PC-3 (cell line): ENCODE data around the gene SSX5. TPM values are rescaled to one million over a fixed set of nuclear protein-coding genes. Genes with fewer than 3 reads are reported as not detected.
"Not testable (repeated sequence)": the region's sequence is repeated elsewhere in the genome, so short reads cannot be mapped to it uniquely, and the experiment has no call there.

Experiments
- ATAC-seq: fragments of 200-7000 bp; cut with Tn5 transposase; 2 replicates; pipeline ENCODE4 v1.9.1; 2020; ENCODE audit warnings: mild to moderate bottlenecking, moderate library complexity
- BruUV-seq: library from RNA; stranded (reverse); fragments of 400-500 nt; replicated peaks from 2 replicates; lab custom pipeline; 2021; lab: Mats Ljungman, UMichigan
- CTCF ChIA-PET: fragments of 300-600 bp; sonication (Branson Sonifier 250); formaldehyde crosslinking; loops from one replicate; lab custom pipeline; 2022; ENCODE audit warnings: antibody characterized with exemption; lab: Charles Lee
- POLR2A ChIA-PET: fragments of 300-600 bp; sonication (Branson Sonifier 250); formaldehyde crosslinking; loops from one replicate; lab custom pipeline; 2022; ENCODE audit warnings: antibody characterized with exemption; ENCODE audit not compliant: unreplicated experiment; lab: Charles Lee
- DNase-seq: peaks from one replicate; pipeline ENCODE4 v3.0.0-alpha.2; 2015
- H2AFZ ChIP-seq: fragments of 300-600 bp; sonication (generic); 2 replicates; pipeline ENCODE4 v1.6.0; 2016; ENCODE audit warnings: antibody characterized with exemption, low read length
- H3F3A ChIP-seq: fragments of 300-600 bp; sonication (generic); one replicate; pipeline ENCODE4 v1.6.0; 2017; ENCODE audit warnings: antibody characterized with exemption, low read length, control low read depth, mild to moderate bottlenecking; ENCODE audit not compliant: unreplicated experiment
- H3K27ac ChIP-seq: fragments of 300-600 bp; sonication (generic); 2 replicates; pipeline ENCODE4 v1.5.1; 2016; ENCODE audit warnings: mild to moderate bottlenecking, low read length
- H3K27me3 ChIP-seq: fragments of 300-600 bp; sonication (generic); 2 replicates; pipeline ENCODE4 v1.6.1; 2016; ENCODE audit warnings: low read length, mixed read lengths
- H3K36me3 ChIP-seq: fragments of 300-600 bp; sonication (generic); 2 replicates; pipeline ENCODE4 v1.6.1; 2016; ENCODE audit warnings: low read depth, mixed run types, low read length, mixed read lengths
- H3K4me1 ChIP-seq: fragments of 300-600 bp; sonication (generic); 2 replicates; pipeline ENCODE4 v1.5.1; 2016; ENCODE audit warnings: low read length; ENCODE audit not compliant: insufficient read depth
- H3K4me2 ChIP-seq: fragments of 300-600 bp; sonication (generic); 2 replicates; pipeline ENCODE4 v1.6.0; 2016; ENCODE audit warnings: low read length
- H3K4me3 ChIP-seq: fragments of 300-600 bp; sonication (generic); 2 replicates; pipeline ENCODE4 v1.5.1; 2016; ENCODE audit warnings: mild to moderate bottlenecking, low read length, mixed read lengths
- H3K79me2 ChIP-seq: fragments of 300-600 bp; sonication (generic); 2 replicates; pipeline ENCODE4 v1.6.1; 2017; ENCODE audit warnings: low read length, mixed read lengths
- H3K9ac ChIP-seq: fragments of 300-600 bp; sonication (generic); 2 replicates; pipeline ENCODE4 v1.6.0; 2016; ENCODE audit warnings: mild to moderate bottlenecking, low read length
- H3K9me2 ChIP-seq: fragments of 300-600 bp; sonication (generic); replicated peaks from 2 replicates; pipeline ENCODE4 v1.6.1; 2016; ENCODE audit warnings: mixed run types, low read length, mixed read lengths
- H3K9me3 ChIP-seq: fragments of 300-600 bp; sonication (generic); 2 replicates; pipeline ENCODE4 v1.6.1; 2016; ENCODE audit warnings: low read length, mixed read lengths
- H4K20me1 ChIP-seq: fragments of 300-600 bp; sonication (generic); 2 replicates; pipeline ENCODE4 v1.6.1; 2016; ENCODE audit warnings: low read length, mixed read lengths
- CTCF ChIP-seq: fragments of 300-600 bp; sonication (generic); conservative IDR thresholded peaks from 2 replicates; pipeline ENCODE4 v1.5.1; 2017; ENCODE audit warnings: antibody characterized with exemption, low read depth, mild to moderate bottlenecking, low read length
- EZH2 ChIP-seq: fragments of 300-600 bp; sonication (generic); IDR thresholded peaks from one replicate; pipeline ENCODE4 v1.6.1; 2017; ENCODE audit warnings: antibody characterized with exemption, mild to moderate bottlenecking, low read length; ENCODE audit not compliant: unreplicated experiment
- EZH2phosphoT487 ChIP-seq: fragments of 300-600 bp; sonication (generic); IDR thresholded peaks from 2 replicates; pipeline ENCODE4 v1.6.1; 2018; ENCODE audit warnings: mild to moderate bottlenecking, antibody characterized with exemption, low read length, borderline replicate concordance
- intact Hi-C: fragments of 100-400 bp; cut with micrococcal nuclease; formaldehyde crosslinking; loops from 2 replicates; pipeline ENCODE4 v1.9.0; 2023
- total RNA-seq: library from RNA; depleted of rRNA; stranded (reverse); fragments of >200 nt; gene quantifications from 2 replicates; pipeline ENCODE4 v1.2.3, GENCODE V29; 2014; rRNA removed

SSX5 gene
- total RNA-seq, 1 experiment from 2014 or later: not detected

DNA sequence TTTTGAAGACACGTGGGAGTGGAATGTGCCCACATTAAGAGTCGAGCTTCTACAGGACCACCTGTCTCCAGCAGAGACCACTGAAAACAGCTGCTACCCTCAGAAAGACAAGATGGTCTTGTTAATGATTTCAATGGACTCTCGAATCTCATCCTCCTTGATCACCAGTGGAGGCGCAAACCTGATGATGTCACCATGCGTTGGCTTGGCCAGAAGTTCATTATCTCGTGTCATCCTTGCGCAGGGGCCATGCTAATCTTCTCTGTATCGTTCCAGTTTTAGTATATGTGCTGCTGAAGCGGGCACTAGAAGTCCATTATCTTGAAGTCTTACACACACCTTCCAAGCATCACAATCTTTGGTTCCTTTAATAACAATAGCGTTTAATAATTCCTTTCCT, 42.8 kb downstream of the SSX5 start:
- H3K4me1 ChIP-seq: no peaks in the 10 kb centered on the region
- H3K27ac ChIP-seq: no peak overlapping the region
- no peak overlapping the region for H3K4me3 ChIP-seq
- no peak for ATAC-seq
- TF ChIP-seq CTCF (no peak), EZH2 (no peak), EZH2phosphoT487 (no peak)
- no peaks in the 10 kb centered on the region for H3K9me3 ChIP-seq
- CTCF ChIA-PET: no interaction called here
- intact Hi-C loops: no loop called here
- POLR2A ChIA-PET: no interaction called here
- H3K9me2 ChIP-seq: no peaks in the 10 kb centered on the region
- no peaks in the 10 kb centered on the region for H3K27me3 ChIP-seq
- no peaks in the 10 kb centered on the region for H3K36me3 ChIP-seq
- DNase-seq: no peak
- BruUV-seq: no TSS peak
- no peak overlapping the region for H3K4me2 ChIP-seq
- H2AFZ ChIP-seq: no peak overlapping the region
- H3K79me2 ChIP-seq: no peaks in the 10 kb centered on the region
- H3K9ac ChIP-seq: no peak overlapping the region
- H4K20me1 ChIP-seq: no peaks in the 10 kb centered on the region
- H3F3A ChIP-seq: no peaks in the 10 kb centered on the region

DNA sequence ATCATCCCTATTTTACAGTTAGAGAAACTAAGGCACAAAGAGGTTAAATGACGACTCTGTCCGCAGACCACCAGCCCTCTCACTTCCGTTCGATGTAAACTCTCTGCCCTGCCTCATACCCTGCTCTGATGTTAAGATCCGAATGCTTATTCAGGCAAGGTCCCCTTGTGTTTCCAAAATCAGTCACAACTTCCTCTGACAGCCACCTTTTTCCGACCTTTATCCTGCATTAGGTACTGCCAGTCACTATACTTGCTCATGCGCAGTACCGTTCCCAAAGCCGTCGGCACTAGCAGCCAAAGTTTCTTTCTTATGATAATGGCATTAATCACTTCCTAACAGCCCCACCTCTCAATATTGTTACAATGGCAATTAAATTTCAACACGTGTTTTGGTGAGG, 53.9 kb downstream of the SSX5 start:
- DNase-seq: peak; percentile 3
- H3K9me2 ChIP-seq, H4K20me1 ChIP-seq, H3K4me2 ChIP-seq, CTCF ChIA-PET, H3K79me2 ChIP-seq, BruUV-seq, H3K4me1 ChIP-seq, ATAC-seq, intact Hi-C loops, H3F3A ChIP-seq, POLR2A ChIA-PET, H2AFZ ChIP-seq, H3K36me3 ChIP-seq, H3K27ac ChIP-seq, H3K27me3 ChIP-seq, H3K9ac ChIP-seq, H3K9me3 ChIP-seq, H3K4me3 ChIP-seq: not testable (repeated sequence)

DNA sequence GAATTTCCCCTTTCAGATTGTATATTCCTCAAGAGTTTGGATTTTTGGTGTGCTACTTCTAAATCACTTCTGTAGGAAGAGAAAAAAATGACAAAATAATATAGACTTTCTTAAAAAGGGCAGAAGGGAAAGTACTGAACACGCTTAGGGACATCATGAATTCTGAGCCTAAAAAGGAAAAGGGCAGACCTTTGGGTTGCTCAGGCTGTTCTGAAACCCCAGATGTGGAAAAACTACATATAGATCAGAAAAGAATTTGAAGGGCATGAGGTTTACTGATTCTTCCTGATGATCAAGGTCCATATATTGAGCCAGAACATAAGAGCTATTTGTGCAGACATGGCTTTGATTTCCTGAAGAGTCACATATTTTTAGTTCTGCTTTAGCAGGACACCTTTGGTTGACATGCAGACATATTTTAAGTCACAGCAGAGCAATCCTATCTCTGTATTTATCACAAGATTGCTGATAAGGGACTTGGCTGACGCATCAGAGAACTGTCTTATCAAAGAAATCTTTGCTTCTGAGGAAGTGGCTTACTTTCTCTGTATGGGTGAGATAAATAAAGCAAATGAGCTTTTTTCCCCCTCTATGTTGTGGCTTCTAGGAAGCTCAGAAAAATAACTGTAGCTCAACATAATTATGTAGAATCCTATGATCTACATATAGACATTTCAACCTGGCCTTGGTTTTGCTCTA, 54.6 kb downstream of the SSX5 start:
- H4K20me1 ChIP-seq, H3K9me3 ChIP-seq, CTCF ChIA-PET, H3K4me1 ChIP-seq, H3K36me3 ChIP-seq, H3K27ac ChIP-seq, H3K4me3 ChIP-seq, intact Hi-C loops, H3K27me3 ChIP-seq, H3K4me2 ChIP-seq, H3K9ac ChIP-seq, H3F3A ChIP-seq, ATAC-seq, H3K9me2 ChIP-seq, H3K79me2 ChIP-seq, DNase-seq, BruUV-seq, H2AFZ ChIP-seq, POLR2A ChIA-PET: not testable (repeated sequence)

GRCh38 chrX:48139076-48139475, 57.5 kb downstream of the SSX5 start:
- H4K20me1 ChIP-seq, H3K9ac ChIP-seq, H3K9me3 ChIP-seq, H3K27me3 ChIP-seq, CTCF ChIA-PET, H3K27ac ChIP-seq, H3K9me2 ChIP-seq, H3K79me2 ChIP-seq, H3K4me3 ChIP-seq, POLR2A ChIA-PET, intact Hi-C loops, BruUV-seq, H2AFZ ChIP-seq, H3F3A ChIP-seq, DNase-seq, ATAC-seq, H3K36me3 ChIP-seq, H3K4me2 ChIP-seq, H3K4me1 ChIP-seq: not testable (repeated sequence)

Other genes starting within 250 kb of the SSX5 start
- gene ZNF182, start 192.8 kb downstream of the SSX5 start, total RNA-seq: 1.2 and 3.8 TPM in 2 replicates
- gene SPACA5, start 189.8 kb downstream of the SSX5 start, total RNA-seq: not detected in 2 replicates
- 2.5 and 4.4 TPM in 2 replicates for gene ZNF630, start 125.2 kb downstream of the SSX5 start, total RNA-seq
- gene SPACA5B, start 66.2 kb downstream of the SSX5 start, total RNA-seq: not detected in 2 replicates
- gene SSX1, start 58.6 kb upstream of the SSX5 start, total RNA-seq: not detected in 2 replicates
- gene SSX3, start 159.9 kb upstream of the SSX5 start, total RNA-seq: not detected in 2 replicates
- gene SSX4, start 186.7 kb upstream of the SSX5 start, total RNA-seq: not detected in 2 replicates
- gene SSX4B, start 215.2 kb upstream of the SSX5 start, total RNA-seq: not detected in 2 replicates